A673 (cell line): Measurements from ENCODE around the gene CLEC10A. TPM values are rescaled to one million over a fixed set of nuclear protein-coding genes. Genes with fewer than 3 reads are reported as not detected.

ENCODE experiments used
- BruUV-seq: library from RNA; stranded (reverse); fragments of 400-500 nt; replicated peaks from 2 replicates; lab custom pipeline; 2021; lab: Mats Ljungman, UMichigan
- CTCF ChIA-PET: fragments of 300-600 bp; sonication (Branson Sonifier 250); formaldehyde crosslinking; loops from one replicate; lab custom pipeline; 2022; ENCODE audit warnings: antibody characterized with exemption; lab: Charles Lee
- POLR2A ChIA-PET: fragments of 300-600 bp; sonication (Branson Sonifier 250); formaldehyde crosslinking; loops from one replicate; lab custom pipeline; 2022; ENCODE audit warnings: antibody characterized with exemption; ENCODE audit not compliant: low non-redundant PET; lab: Charles Lee
- DNase-seq: peaks from one replicate; pipeline ENCODE4 v3.0.0-alpha.2; 2015; ENCODE audit warnings: low spot score
- H3K27ac ChIP-seq: fragments of 200-600 bp; sonication (generic); 2 replicates; pipeline ENCODE4 v1.5.1; 2016; ENCODE audit warnings: mixed run types, low read depth, mild to moderate bottlenecking, mixed read lengths, antibody characterized with exemption, low read length; ENCODE audit not compliant: poor library complexity, severe bottlenecking
- H3K27me3 ChIP-seq: fragments of 200-600 bp; sonication (generic); replicated peaks from 2 replicates; pipeline ENCODE4 v1.6.1; 2017; ENCODE audit warnings: mixed run types, low read depth, mild to moderate bottlenecking, mixed read lengths, antibody characterized with exemption, low read length; ENCODE audit not compliant: insufficient read depth, poor library complexity
- H3K36me3 ChIP-seq: fragments of 200-600 bp; sonication (generic); 2 replicates; pipeline ENCODE4 v1.6.1; 2016; ENCODE audit warnings: mixed run types, mild to moderate bottlenecking, mixed read lengths, antibody characterized with exemption, low read length; ENCODE audit not compliant: insufficient read depth, poor library complexity, severe bottlenecking
- H3K4me1 ChIP-seq: fragments of 200-600 bp; sonication (generic); 2 replicates; pipeline ENCODE4 v1.6.1; 2017; ENCODE audit warnings: mixed run types, mild to moderate bottlenecking, mixed read lengths, antibody characterized with exemption, low read length; ENCODE audit not compliant: insufficient read depth, poor library complexity, severe bottlenecking
- H3K4me3 ChIP-seq: fragments of 200-600 bp; sonication (generic); 2 replicates; pipeline ENCODE4 v1.5.1; 2016; ENCODE audit warnings: low read depth, mixed run types, mild to moderate bottlenecking, mixed read lengths, low read length; ENCODE audit not compliant: poor library complexity, severe bottlenecking
- H3K9me3 ChIP-seq: fragments of 200-600 bp; sonication (generic); 2 replicates; pipeline ENCODE4 v1.6.1; 2016; ENCODE audit warnings: mixed run types, low read depth, mild to moderate bottlenecking, mixed read lengths, antibody characterized with exemption, low read length; ENCODE audit not compliant: poor library complexity, severe bottlenecking
- EZH2 ChIP-seq: fragments of 200-600 bp; sonication (generic); IDR thresholded peaks from 2 replicates; pipeline ENCODE4 v1.6.1; 2017; ENCODE audit warnings: borderline replicate concordance, low read depth, mild to moderate bottlenecking, mixed read lengths, antibody characterized with exemption, low read length; ENCODE audit not compliant: poor library complexity, severe bottlenecking
- intact Hi-C: fragments of 100-400 bp; cut with micrococcal nuclease; formaldehyde crosslinking; loops from one replicate; pipeline ENCODE4 v1.10.0; 2022; ENCODE audit not compliant: unreplicated experiment
- total RNA-seq: library from RNA; stranded (reverse); gene quantifications from 2 replicates; pipeline ENCODE4 v1.2.3, GENCODE V29; 2021
- TF ChIP-seq, protein P1 (sequence below): fragments of 300-800, 200-600 bp; sonication (generic); conservative IDR thresholded peaks from 2 replicates; pipeline ENCODE4 v1.5.1; 2017; ENCODE audit warnings: low read depth, mild to moderate bottlenecking, antibody characterized with exemption, low read length, moderate library complexity, mixed read lengths

CLEC10A gene
- total RNA-seq, 1 experiment from 2014 or later: not detected

DNA sequence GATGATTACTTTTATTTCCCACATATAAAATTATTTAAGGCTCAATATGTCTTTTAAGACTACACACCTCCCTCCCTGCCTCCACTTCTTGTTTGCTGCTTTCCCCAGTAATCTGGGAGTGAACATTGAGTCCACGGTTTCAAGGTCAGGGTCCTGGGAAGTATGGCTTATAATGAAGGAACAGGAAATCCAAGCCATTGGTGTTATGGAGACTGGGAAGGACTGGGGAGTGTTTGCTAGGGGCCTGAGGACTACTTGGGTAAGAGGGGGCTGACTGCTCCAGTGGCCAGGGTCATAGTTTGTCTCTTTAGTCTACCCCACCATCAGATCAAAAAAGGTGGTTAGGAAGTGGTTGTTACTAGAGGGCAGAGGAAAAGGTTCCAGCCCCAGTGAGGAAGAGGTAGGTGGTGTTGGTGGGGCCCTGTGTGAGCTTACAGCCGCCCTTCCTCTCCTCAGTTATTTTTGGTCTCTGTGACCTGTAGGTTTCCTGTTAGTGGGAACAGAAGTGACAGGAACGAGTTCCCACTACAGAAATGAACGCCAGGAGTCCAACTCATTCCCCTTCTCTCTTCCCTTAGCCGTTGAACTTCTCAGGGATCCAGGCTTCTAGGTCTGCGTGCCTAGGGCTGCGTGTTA is 45.0 kb downstream of the CLEC10A start:
- TF ChIP-seq EZH2: no peak
- TF ChIP-seq, protein P1, sequence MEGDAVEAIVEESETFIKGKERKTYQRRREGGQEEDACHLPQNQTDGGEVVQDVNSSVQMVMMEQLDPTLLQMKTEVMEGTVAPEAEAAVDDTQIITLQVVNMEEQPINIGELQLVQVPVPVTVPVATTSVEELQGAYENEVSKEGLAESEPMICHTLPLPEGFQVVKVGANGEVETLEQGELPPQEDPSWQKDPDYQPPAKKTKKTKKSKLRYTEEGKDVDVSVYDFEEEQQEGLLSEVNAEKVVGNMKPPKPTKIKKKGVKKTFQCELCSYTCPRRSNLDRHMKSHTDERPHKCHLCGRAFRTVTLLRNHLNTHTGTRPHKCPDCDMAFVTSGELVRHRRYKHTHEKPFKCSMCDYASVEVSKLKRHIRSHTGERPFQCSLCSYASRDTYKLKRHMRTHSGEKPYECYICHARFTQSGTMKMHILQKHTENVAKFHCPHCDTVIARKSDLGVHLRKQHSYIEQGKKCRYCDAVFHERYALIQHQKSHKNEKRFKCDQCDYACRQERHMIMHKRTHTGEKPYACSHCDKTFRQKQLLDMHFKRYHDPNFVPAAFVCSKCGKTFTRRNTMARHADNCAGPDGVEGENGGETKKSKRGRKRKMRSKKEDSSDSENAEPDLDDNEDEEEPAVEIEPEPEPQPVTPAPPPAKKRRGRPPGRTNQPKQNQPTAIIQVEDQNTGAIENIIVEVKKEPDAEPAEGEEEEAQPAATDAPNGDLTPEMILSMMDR: no peak
- H3K9me3 ChIP-seq: no peaks in the 10 kb centered on the region
- peak overlapping the region; percentile 76 for H3K4me3 ChIP-seq
- H3K4me1 ChIP-seq: peaks cover 11% of the 10 kb centered on the region
- H3K36me3 ChIP-seq: no peaks in the 10 kb centered on the region
- intact Hi-C loops: no loop called here
- no peaks in the 10 kb centered on the region for H3K27me3 ChIP-seq
- ChIA-PET POLR2A (no interaction called here), CTCF (interaction anchor here (0.6 to 1.5 kb wide), 3 partner anchors 10 to 142 kb away, joined by 3 to 9 read pairs (median 5); no protein-coding TSS in a partner anchor)
- BruUV-seq: TSS peak; percentile 94
- H3K27ac ChIP-seq: peak overlapping the region; percentile 84
- DNase-seq: no peak

DNA sequence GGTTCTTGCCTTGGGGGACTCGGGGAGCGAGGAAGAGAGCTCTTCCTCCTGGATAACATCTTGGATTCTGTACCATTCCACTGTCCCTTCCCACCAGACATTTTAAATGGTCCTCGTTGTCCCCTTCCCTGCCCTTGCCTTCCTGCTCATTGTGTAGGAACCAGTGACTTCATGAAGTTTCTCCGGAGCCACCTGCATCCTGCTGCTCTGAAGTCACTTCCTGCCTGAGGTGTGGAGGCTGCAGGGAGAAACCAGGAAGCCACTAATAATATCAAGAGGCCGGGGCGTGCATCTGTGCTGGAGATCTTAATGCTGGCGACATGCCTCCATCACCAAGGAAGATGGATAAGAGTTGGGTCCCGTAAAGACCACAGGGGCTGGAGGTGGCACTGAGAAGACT is 50.4 kb downstream of the CLEC10A start:
- H3K36me3 ChIP-seq: no peaks in the 10 kb centered on the region
- CTCF ChIA-PET: no interaction called here
- H3K27me3 ChIP-seq: no peaks in the 10 kb centered on the region
- peaks cover 7% of the 10 kb centered on the region for H3K4me1 ChIP-seq
- intact Hi-C loops: no loop called here
- no peaks in the 10 kb centered on the region for H3K9me3 ChIP-seq
- no peak for TF ChIP-seq EZH2
- TF ChIP-seq, protein P1: no peak
- no peak for DNase-seq
- H3K4me3 ChIP-seq: no peak overlapping the region
- H3K27ac ChIP-seq: peak overlapping the region; percentile 29
- BruUV-seq: no TSS peak
- POLR2A ChIA-PET: no interaction called here

DNA sequence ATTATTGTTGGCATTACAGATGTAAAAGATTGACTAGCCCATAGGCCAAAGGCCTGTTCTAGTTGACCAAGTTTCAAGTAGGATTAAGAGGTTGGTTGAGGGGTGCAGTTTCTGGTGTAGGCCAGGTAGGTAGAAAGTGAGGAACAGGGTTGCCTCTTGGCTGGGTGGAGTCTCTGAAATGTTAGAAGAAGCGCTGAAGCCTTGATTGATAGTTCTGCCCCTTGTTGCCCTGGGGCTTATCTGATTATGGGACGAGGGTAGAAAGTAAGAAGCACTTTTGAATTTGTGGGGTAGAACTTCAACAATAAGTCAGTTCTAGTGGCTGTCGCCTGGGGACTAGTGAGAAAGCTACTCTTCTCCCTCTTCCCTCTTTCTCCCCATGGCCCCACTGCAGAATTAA is 51.0 kb downstream of the CLEC10A start:
- no peaks in the 10 kb centered on the region for H3K9me3 ChIP-seq
- no peaks in the 10 kb centered on the region for H3K27me3 ChIP-seq
- BruUV-seq: no TSS peak
- TF ChIP-seq EZH2: no peak
- TF ChIP-seq, protein P1: no peak
- H3K36me3 ChIP-seq: no peaks in the 10 kb centered on the region
- H3K4me1 ChIP-seq: peaks cover 7% of the 10 kb centered on the region
- ChIA-PET CTCF (no interaction called here), POLR2A (no interaction called here)
- no peak for DNase-seq
- intact Hi-C loops: no loop called here
- no peak overlapping the region for H3K4me3 ChIP-seq
- no peak overlapping the region for H3K27ac ChIP-seq
